Testis (tissue), 2 donors: ENCODE results near the gene TNNI2.

Source experiments
- POLR2A ChIP-seq: fragments of 450-650 bp; IDR thresholded peaks from one replicate; pipeline ENCODE4 v1.6.1; 2017; ENCODE audit warnings: antibody characterized with exemption, mild to moderate bottlenecking, moderate library complexity
- TF ChIP-seq, protein P1 (sequence below), 3 experiments: fragments of 450-650 bp in 2 of 3; fragments of 200-600 bp in 1 of 3; sonication (generic) in 1 of 3; IDR thresholded peaks; one replicate each; pipeline ENCODE4 v1.5.1; 2016 to 2019; ENCODE audit warnings: antibody characterized with exemption in 3 of 3, mild to moderate bottlenecking in 2 of 3, moderate library complexity in 1 of 3

DNA sequence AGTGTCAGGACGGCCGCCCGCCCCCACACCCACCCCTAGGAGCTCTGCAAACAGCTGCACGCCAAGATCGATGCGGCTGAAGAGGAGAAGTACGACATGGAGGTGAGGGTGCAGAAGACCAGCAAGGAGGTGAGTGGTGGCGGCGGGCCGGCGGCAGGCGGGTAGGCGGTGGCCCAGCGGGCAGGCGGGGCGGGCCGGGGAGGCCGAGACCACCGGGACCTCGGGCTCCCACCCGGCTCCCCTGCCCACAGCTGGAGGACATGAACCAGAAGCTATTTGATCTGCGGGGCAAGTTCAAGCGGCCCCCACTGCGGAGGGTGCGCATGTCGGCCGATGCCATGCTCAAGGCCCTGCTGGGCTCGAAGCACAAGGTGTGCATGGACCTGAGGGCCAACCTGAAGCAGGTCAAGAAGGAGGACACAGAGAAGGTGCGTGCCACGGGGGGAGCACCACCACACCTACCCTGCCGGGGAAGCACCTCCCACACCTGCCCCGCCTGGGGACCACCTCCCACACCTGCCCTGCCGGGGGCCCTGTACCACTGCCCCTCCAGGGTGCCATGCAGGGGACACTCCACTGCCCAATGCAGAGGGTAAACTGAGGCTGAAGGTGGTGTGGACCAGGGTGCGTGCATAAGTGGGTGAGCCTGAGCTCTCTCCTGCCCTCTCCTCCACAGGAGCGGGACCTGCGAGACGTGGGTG lies 2.1 kb downstream of the TNNI2 start:
- TF ChIP-seq, protein P1, sequence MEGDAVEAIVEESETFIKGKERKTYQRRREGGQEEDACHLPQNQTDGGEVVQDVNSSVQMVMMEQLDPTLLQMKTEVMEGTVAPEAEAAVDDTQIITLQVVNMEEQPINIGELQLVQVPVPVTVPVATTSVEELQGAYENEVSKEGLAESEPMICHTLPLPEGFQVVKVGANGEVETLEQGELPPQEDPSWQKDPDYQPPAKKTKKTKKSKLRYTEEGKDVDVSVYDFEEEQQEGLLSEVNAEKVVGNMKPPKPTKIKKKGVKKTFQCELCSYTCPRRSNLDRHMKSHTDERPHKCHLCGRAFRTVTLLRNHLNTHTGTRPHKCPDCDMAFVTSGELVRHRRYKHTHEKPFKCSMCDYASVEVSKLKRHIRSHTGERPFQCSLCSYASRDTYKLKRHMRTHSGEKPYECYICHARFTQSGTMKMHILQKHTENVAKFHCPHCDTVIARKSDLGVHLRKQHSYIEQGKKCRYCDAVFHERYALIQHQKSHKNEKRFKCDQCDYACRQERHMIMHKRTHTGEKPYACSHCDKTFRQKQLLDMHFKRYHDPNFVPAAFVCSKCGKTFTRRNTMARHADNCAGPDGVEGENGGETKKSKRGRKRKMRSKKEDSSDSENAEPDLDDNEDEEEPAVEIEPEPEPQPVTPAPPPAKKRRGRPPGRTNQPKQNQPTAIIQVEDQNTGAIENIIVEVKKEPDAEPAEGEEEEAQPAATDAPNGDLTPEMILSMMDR (IDR thresholded peaks at IDR 0.05): no peak
- no peak for TF ChIP-seq POLR2A
